ENCODE measurements around the gene EVL. TPM values are rescaled to one million over a fixed set of nuclear protein-coding genes. Genes with fewer than 3 reads are reported as not detected.

EVL gene
- total RNA-seq, 2 experiments from 2014 or later, result 174 to 180 TPM

- H3K4me3 Mint-ChIP-seq, result no peak overlapping the region
- DNase-seq, result no peak
- H3K36me3 Mint-ChIP-seq, result peaks cover 31% of the 10 kb centered on the region
- H3K9me3 Mint-ChIP-seq, result no peaks in the 10 kb centered on the region
- no peaks in the 10 kb centered on the region for H3K27me3 Mint-ChIP-seq
- intact Hi-C loops (cut with micrococcal nuclease), result no loop called here
- ChIA-PET CTCF (interaction anchor here (1.0 to 2.4 kb wide), 3 partner anchors 10 to 149 kb away, joined by 3 to 7 read pairs (median 3); no protein-coding TSS in a partner anchor), POLR2A (no interaction called here)
- H3K27ac Mint-ChIP-seq, result no peak overlapping the region
- peaks cover 4% of the 10 kb centered on the region for H3K4me1 Mint-ChIP-seq (ENCODE audit: low read depth)
These were observed 67.1 kb downstream of the EVL start for GRCh38 chr14:100132161-100132902.

GRCh38 chr14:100132903-100133510, 67.8 kb downstream of the EVL start:
- Mint-ChIP-seq H3K9me3 (no peaks in the 10 kb centered on the region), H3K27me3 (no peaks in the 10 kb centered on the region), H3K4me1 (ENCODE audit: low read depth) (peaks cover 4% of the 10 kb centered on the region), H3K4me3 (no peak overlapping the region), H3K27ac (peak overlapping the region; percentile 42), H3K36me3 (peaks cover 31% of the 10 kb centered on the region)
- POLR2A ChIA-PET, result no interaction called here
- no peak for DNase-seq
- intact Hi-C loops (cut with micrococcal nuclease), result no loop called here
- CTCF ChIA-PET, result interaction anchor here (0.8 to 2.4 kb wide), 3 partner anchors 22 to 60 kb away, joined by 3 to 7 read pairs (median 5); no protein-coding TSS in a partner anchor

GRCh38 chr14:100134586-100134985, 69.4 kb downstream of the EVL start:
- intact Hi-C loops (cut with micrococcal nuclease), result no loop called here
- POLR2A ChIA-PET, result no interaction called here
- no peak for DNase-seq
- no peak overlapping the region for H3K27ac Mint-ChIP-seq
- CTCF ChIA-PET, result interaction anchor here (2.1 kb wide), 1 partner anchor 20 kb away, joined by 5 read pairs; no protein-coding TSS in a partner anchor
- no peaks in the 10 kb centered on the region for H3K9me3 Mint-ChIP-seq
- no peaks in the 10 kb centered on the region for H3K27me3 Mint-ChIP-seq
- H3K4me1 Mint-ChIP-seq (ENCODE audit: low read depth), result peaks cover 4% of the 10 kb centered on the region
- H3K4me3 Mint-ChIP-seq, result no peak overlapping the region
- H3K36me3 Mint-ChIP-seq, result peaks cover 39% of the 10 kb centered on the region

DNA sequence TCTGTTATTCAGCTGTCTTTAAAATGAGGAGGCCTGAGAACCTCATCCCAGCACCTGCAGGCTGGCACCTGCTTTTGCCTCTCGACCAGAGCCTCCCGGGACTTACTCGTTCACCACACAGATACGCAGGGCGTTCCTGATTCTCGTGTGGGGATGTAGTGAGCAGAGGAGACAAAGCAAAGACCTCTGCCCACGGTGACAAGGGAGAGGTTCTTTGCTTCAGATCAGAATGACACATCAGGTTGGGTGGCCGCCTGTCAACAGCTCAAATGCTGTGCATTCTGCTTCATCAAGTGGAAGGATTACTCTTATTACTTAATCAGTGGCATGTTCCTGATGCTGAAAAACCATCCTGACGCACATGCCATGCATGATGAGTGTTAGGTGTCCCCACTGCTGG, 69.9 kb downstream of the EVL start:
- Mint-ChIP-seq H3K36me3 (peaks cover 37% of the 10 kb centered on the region), H3K4me1 (ENCODE audit: low read depth) (peaks cover 4% of the 10 kb centered on the region), H3K27me3 (no peaks in the 10 kb centered on the region), H3K27ac (no peak overlapping the region), H3K4me3 (no peak overlapping the region), H3K9me3 (no peaks in the 10 kb centered on the region)
- no peak for DNase-seq
- ChIA-PET CTCF (interaction anchor here (2.1 kb wide), 1 partner anchor 20 kb away, joined by 5 read pairs; no protein-coding TSS in a partner anchor), POLR2A (no interaction called here)
- intact Hi-C loops (cut with micrococcal nuclease), result no loop called here

- peaks cover 35% of the 10 kb centered on the region for H3K36me3 Mint-ChIP-seq
These were observed 70.6 kb downstream of the EVL start for GRCh38 chr14:100135784-100136183.

GRCh38 chr14:100137173-100137572, 72.0 kb downstream of the EVL start:
- H3K9me3 Mint-ChIP-seq, result no peaks in the 10 kb centered on the region
- no peak overlapping the region for H3K4me3 Mint-ChIP-seq
- H3K27ac Mint-ChIP-seq, result peak overlapping the region; percentile 49
- CTCF ChIA-PET, result no interaction called here
- DNase-seq, result no peak
- peaks cover 34% of the 10 kb centered on the region for H3K36me3 Mint-ChIP-seq
- POLR2A ChIA-PET, result no interaction called here
- H3K4me1 Mint-ChIP-seq (ENCODE audit: low read depth), result no peaks in the 10 kb centered on the region
- no peaks in the 10 kb centered on the region for H3K27me3 Mint-ChIP-seq
- intact Hi-C loops (cut with micrococcal nuclease), result no loop called here

More at GRCh38 chr14:100135784-100136183, 70.6 kb downstream of the EVL start:
- POLR2A ChIA-PET, result no interaction called here
- CTCF ChIA-PET, result no interaction called here
- DNase-seq, result no peak
- Mint-ChIP-seq H3K4me3 (no peak overlapping the region), H3K27ac (no peak overlapping the region), H3K4me1 (ENCODE audit: low read depth) (peaks cover 3% of the 10 kb centered on the region), H3K9me3 (no peaks in the 10 kb centered on the region), H3K27me3 (no peaks in the 10 kb centered on the region)
- intact Hi-C loops (cut with micrococcal nuclease), result no loop called here

GRCh38 chr14:100138082-100138787, 73.0 kb downstream of the EVL start:
- Mint-ChIP-seq H3K9me3 (no peaks in the 10 kb centered on the region), H3K27me3 (no peaks in the 10 kb centered on the region), H3K4me3 (no peak overlapping the region), H3K36me3 (peaks cover 31% of the 10 kb centered on the region), H3K4me1 (ENCODE audit: low read depth) (no peaks in the 10 kb centered on the region), H3K27ac (no peak overlapping the region)
- DNase-seq, result no peak
- CTCF ChIA-PET, result interaction anchor here (0.7 kb wide), 1 partner anchor 12 kb away, joined by 3 read pairs; no protein-coding TSS in a partner anchor
- POLR2A ChIA-PET, result no interaction called here
- intact Hi-C loops (cut with micrococcal nuclease), result no loop called here

DNA sequence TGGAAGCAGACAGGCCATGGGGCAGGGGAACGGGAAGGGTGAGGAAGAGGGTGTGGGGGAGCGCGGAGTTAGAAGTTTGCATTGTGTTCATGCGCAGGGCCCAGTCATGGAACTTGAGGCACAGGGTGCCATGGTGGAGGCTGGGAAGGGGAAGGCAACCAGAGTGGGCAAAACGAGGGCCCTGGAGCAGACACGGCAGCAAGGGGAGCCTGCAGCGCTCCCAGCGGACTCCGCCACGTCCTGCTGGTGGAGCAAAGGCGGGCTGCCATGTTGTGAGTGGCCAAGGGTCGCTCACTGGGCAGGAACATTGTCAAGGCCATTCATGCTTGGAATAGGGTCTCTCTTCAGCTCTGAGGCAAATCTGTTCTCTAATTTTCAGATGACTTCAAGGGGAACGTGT, 73.7 kb downstream of the EVL start:
- Mint-ChIP-seq H3K4me1 (ENCODE audit: low read depth) (no peaks in the 10 kb centered on the region), H3K4me3 (no peak overlapping the region), H3K27ac (no peak overlapping the region), H3K9me3 (no peaks in the 10 kb centered on the region), H3K36me3 (peaks cover 28% of the 10 kb centered on the region), H3K27me3 (no peaks in the 10 kb centered on the region)
- POLR2A ChIA-PET, result no interaction called here
- intact Hi-C loops (cut with micrococcal nuclease), result no loop called here
- no peak for DNase-seq
- CTCF ChIA-PET, result no interaction called here

GRCh38 chr14:100140452-100141078, 75.3 kb downstream of the EVL start:
- Mint-ChIP-seq H3K4me3 (no peak overlapping the region), H3K27me3 (no peaks in the 10 kb centered on the region), H3K9me3 (no peaks in the 10 kb centered on the region), H3K36me3 (peaks cover 25% of the 10 kb centered on the region), H3K4me1 (ENCODE audit: low read depth) (no peaks in the 10 kb centered on the region), H3K27ac (peak overlapping the region; percentile 15)
- CTCF ChIA-PET, result interaction anchor here (1.0 to 2.6 kb wide), 2 partner anchors 14 to 52 kb away, joined by 3 to 7 read pairs; no protein-coding TSS in a partner anchor
- DNase-seq, result no peak
- intact Hi-C loops (cut with micrococcal nuclease), result no loop called here
- POLR2A ChIA-PET, result interaction anchor here (0.6 kb wide), 1 partner anchor 135 kb away, joined by 3 read pairs; no protein-coding TSS in a partner anchor

DNA sequence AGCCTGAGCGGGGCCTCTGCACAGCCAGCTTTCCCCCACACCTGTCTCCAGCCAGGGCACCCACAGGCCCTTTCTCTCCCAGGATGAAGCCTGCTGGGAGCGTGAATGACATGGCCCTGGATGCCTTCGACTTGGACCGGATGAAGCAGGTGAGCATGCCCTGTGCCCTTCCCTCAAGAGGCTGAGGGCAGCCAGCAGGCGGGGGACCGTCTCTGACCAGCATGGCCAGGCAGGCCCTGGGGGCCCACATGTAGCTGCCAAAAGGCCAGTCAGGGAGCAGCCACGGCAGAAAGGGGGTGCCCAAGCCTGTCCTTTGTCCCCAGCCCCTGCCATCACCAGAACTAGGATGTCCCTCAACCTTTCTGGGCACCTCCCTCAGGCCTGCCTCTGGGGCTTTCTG, 75.9 kb downstream of the EVL start:
- Mint-ChIP-seq H3K27ac (no peak overlapping the region), H3K4me1 (ENCODE audit: low read depth) (no peaks in the 10 kb centered on the region), H3K36me3 (peaks cover 25% of the 10 kb centered on the region), H3K27me3 (no peaks in the 10 kb centered on the region), H3K9me3 (no peaks in the 10 kb centered on the region), H3K4me3 (no peak overlapping the region)
- DNase-seq, result no peak
- ChIA-PET CTCF (interaction anchor here (1.0 to 2.6 kb wide), 2 partner anchors 14 to 52 kb away, joined by 3 to 7 read pairs; no protein-coding TSS in a partner anchor), POLR2A (no interaction called here)
- intact Hi-C loops (cut with micrococcal nuclease), result no loop called here

DNA sequence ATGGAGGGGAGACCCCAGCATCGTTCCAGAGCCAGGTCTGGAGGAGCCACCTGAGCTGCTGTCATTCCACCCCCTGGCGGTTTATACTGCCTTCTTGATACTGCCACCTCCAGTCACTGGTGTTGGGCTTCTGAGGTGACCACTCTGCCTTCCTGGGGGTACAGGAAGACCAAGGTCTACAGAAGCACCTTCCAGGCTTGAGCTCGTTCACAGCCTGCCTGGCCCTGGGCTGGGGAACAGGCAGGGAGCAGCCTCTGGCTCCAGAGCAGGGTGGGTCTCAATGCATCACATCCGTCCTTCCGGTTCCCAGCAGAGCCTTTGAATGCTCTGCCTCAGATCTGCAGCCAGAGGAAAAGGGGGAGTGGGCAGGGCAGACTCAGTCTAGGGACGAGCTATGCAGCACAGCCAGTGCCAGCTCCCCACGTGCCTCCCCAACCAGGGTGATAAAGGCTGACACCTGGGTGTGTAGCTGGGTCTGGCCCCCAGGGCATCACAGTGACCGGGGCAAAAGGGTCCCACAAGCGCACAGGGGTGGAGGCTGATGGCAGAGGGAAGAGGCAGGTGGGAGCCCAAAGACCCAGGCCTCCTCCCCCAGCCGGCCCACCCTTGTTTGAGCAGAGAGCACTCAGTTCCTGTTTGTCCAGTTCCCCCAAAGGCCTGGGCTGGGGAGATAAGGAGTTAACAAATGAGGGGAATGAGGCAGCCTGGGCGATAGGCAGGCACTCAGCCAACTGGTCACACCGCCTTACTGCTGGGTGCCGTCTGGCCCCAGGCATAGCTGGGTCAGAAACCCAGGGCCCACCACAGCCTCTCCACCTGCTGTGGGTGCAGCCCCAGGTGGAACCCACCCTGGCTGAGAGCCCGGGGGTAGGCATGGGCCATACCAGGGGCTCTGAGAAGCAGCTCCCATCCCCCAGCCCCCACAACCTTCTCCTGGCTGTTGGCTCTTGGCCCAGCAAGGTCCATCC, 77.1 kb downstream of the EVL start:
- POLR2A ChIA-PET, result no interaction called here
- Mint-ChIP-seq H3K36me3 (peaks cover 23% of the 10 kb centered on the region), H3K4me1 (ENCODE audit: low read depth) (peaks cover 10% of the 10 kb centered on the region), H3K27me3 (no peaks in the 10 kb centered on the region), H3K4me3 (no peak overlapping the region), H3K9me3 (no peaks in the 10 kb centered on the region), H3K27ac (peak overlapping the region; percentile 49)
- intact Hi-C loops (cut with micrococcal nuclease), result no loop called here
- CTCF ChIA-PET, result interaction anchor here (1.3 to 2.6 kb wide), 3 partner anchors 11 to 159 kb away, joined by 3 to 7 read pairs (median 3); no protein-coding TSS in a partner anchor
- no peak for DNase-seq
